Activated CD4-positive, CD25-positive, alpha-beta regulatory T cell (primary cell): ENCODE data around the gene C9orf85.
"Not testable (repeated sequence)": the region's sequence is repeated elsewhere in the genome, so short reads cannot be mapped to it uniquely, and the experiment has no call there.

Experiments
- DNase-seq, 4 experiments: peaks; one replicate each; lab custom pipeline; 2025; lab: John Stamatoyannopoulos, UW

Gene C9orf85

DNA sequence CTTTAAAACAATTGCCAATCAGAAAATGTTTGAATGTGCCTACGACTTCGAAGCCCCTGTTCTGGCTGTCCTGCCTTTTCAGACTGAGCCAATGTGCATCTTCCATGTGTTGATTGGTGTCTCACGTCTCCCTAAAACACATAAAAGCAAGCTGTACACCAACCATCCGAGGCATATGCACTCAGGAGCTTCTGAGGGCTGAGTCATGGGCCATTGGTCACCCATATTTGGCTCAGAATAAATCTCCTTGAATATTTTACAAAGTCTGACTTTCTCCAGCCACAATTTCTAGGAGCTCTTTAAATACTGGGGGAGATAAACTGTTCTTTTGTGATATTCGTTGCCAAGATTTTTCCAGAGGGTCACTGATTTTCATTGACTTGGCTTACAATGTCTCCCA lies 95.1 kb downstream of the C9orf85 start:
- no peak for DNase-seq

DNA sequence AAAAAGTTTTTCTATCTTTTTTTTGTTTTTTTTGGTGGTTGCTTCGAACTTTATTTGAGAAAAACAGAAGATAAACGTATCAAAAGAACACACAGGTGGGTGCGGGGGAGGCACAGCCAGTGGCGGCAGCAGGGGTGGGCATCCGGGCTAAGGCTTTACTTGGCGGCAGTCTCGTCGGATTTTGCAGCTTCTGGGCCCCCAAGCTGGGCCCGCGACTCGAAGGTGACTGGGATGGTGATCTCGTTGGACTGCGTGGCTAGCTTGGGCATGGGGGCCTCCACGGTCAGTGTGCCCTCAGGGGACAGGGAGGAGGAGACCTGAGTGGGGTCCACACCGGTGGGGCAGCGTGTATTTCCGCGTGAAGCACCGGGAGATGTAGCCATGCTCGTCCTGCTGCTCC lies 96.3 kb downstream of the C9orf85 start:
- DNase-seq, result not testable (repeated sequence)

DNA sequence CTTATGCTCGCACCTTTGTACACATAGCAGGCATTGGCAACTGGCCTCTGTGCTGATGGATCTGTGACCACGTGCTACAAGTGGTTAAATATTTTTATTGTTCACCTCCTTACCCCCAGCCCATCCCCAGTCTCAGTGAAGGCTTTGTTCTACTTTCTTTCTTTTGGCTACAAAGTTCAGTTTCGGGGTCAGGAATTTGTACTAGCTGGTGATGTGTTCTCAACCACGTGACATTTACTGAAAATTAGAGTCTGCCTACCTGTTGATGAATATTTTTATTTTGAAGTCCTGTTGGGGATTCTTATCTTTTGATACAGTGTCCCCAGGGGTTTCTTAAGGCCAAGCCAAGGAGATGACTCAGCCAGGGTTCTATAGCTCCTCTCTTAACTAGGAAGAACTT lies 101.2 kb downstream of the C9orf85 start:
- DNase-seq, result no peak

DNA sequence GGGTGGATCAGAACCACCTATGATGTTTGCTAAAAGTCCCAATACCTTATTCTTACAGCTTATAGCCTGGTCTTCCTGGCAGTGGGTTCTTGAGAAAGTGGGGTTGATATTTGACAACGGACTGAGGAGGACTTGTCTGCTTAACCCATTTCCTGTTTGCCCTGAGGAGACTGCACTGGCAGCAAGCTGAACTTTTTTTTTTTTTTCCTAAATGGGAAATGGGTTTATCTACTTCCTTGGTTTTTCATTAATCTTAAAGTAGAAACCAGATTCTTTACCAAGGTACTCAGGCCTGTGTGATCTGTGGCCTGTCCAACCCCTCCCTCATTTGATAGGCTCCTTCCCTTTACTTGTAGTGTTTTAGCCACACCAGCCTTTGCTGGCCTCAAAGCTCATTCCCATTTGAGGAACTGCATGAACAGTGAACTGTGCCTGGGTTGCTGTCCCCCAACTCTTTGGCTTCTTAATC lies 101.9 kb downstream of the C9orf85 start:
- DNase-seq, result no peak

DNA sequence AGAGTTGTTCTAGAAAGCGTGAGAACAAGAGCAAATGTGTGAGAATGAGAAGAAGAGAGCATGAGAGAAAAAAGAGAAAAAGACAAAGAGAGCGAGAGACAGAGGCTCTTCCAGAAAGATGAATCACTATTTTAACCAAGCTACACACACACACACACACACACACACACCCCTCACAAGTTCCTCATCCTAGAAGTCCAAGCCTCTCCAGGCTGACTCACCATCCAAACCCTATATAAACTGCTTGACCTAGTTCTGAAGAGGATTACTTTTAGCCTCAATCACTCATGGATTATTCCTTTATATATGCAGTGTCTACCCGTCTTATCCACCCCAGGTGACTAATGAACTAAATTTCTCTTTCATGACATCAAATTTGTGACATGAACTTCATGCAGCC lies 111.4 kb downstream of the C9orf85 start:
- DNase-seq, result no peak
